HCT116 (cell line): ENCODE results near the gene ZNF784. TPM values are rescaled to one million over a fixed set of nuclear protein-coding genes. Genes with fewer than 3 reads are reported as not detected.

Experiments used
- CEBPB ChIP-seq: IDR thresholded peaks from 2 replicates; pipeline ENCODE4 v1.6.1; 2012; ENCODE audit warnings: low read depth
- ELF1 ChIP-seq: IDR thresholded peaks from 2 replicates; pipeline ENCODE4 v1.6.1; 2012; ENCODE audit warnings: low read depth, borderline replicate concordance
- EZH2 ChIP-seq: fragments of 200-600 bp; sonication (generic); IDR thresholded peaks from 2 replicates; pipeline ENCODE4 v1.6.1; 2017; ENCODE audit warnings: antibody characterized with exemption, mixed run types
- POLR2AphosphoS5 ChIP-seq: IDR thresholded peaks from 2 replicates; pipeline ENCODE4 v1.6.1; 2011; ENCODE audit warnings: mild to moderate bottlenecking, low read depth, low read length, moderate library complexity
- REST ChIP-seq: IDR thresholded peaks from 2 replicates; pipeline ENCODE4 v1.6.1; 2012; ENCODE audit warnings: low read depth
- SIN3A ChIP-seq: IDR thresholded peaks from 2 replicates; pipeline ENCODE4 v1.6.1; 2012; ENCODE audit warnings: low read depth
- SRF ChIP-seq: IDR thresholded peaks from 2 replicates; pipeline ENCODE4 v1.6.1; 2012; ENCODE audit warnings: low read depth
- YY1 ChIP-seq: IDR thresholded peaks from 2 replicates; pipeline ENCODE4 v1.6.1; 2011; ENCODE audit warnings: low read length, low read depth, moderate library complexity, mild to moderate bottlenecking; ENCODE audit not compliant: insufficient replicate concordance; ENCODE audit errors: extremely low read depth
- ZBTB33 ChIP-seq: IDR thresholded peaks from 2 replicates; pipeline ENCODE4 v1.6.1; 2011; ENCODE audit warnings: mild to moderate bottlenecking, low read length, moderate library complexity; ENCODE audit not compliant: insufficient replicate concordance; ENCODE audit errors: extremely low read depth
- total RNA-seq: library from RNA; stranded (reverse); gene quantifications from one replicate; pipeline ENCODE4 v1.2.1, GENCODE V29; 2021; ENCODE audit not compliant: unreplicated experiment

Gene ZNF784
- total RNA-seq, 1 experiment from 2014 or later: 5.3 TPM

- TF ChIP-seq REST (no peak), ZBTB33 (no peak), EZH2 (no peak), SIN3A (peak; percentile 37; the same call in 1 of the 2 replicates), POLR2AphosphoS5 (peak; percentile 70), ELF1 (no peak; the same call in 1 of the 2 replicates), YY1 (peak; percentile 68), CEBPB (no peak), SRF (no peak)
Observed at GRCh38 chr19:55643003-55643886, 18.9 kb upstream of the ZNF784 start, which contains the start of gene ZNF581 (continued).
